Measurements from ENCODE around the gene LRRC26.
A peak's percentile ranks its signal among the peaks of the same experiment; 100 is the strongest.

LRRC26 gene

GRCh38 chr9:137211532-137211931 lies 41.7 kb upstream of the LRRC26 start:
- Histone ChIP-seq H3K4me1 (ENCODE audit: control insufficient read depth, insufficient read depth, low read length) (peaks cover 3% of the 10 kb centered on the region), H3K9ac (ENCODE audit: low read length in 2 of 2) (no peak overlapping the region), H3K9me3 (ENCODE audit: control insufficient read depth in 2 of 2, low read length in 2 of 2) (no peaks in the 10 kb centered on the region), H3K27ac (ENCODE audit: low read length) (no peak overlapping the region), H3K27me3 (ENCODE audit: control insufficient read depth in 1 of 2, insufficient read depth in 2 of 2, low read length in 2 of 2) (no peaks in the 10 kb centered on the region), H3K36me3 (ENCODE audit: control insufficient read depth in 2 of 2, insufficient read depth in 2 of 2, low read length in 2 of 2) (no peaks in the 10 kb centered on the region), H3K4me3 (ENCODE audit: low read length in 2 of 2) (no peak overlapping the region)

- no peak overlapping the region for H3K27ac ChIP-seq (ENCODE audit: low read length)
- H3K36me3 ChIP-seq (ENCODE audit: control insufficient read depth in 2 of 2, insufficient read depth in 2 of 2, low read length in 2 of 2): no peaks in the 10 kb centered on the region
- peak overlapping the region in 1 of 2 donors; percentile 2 for H3K9ac ChIP-seq (ENCODE audit: low read length in 2 of 2)
- peaks cover 33% of the 10 kb centered on the region for H3K4me1 ChIP-seq (ENCODE audit: control insufficient read depth, insufficient read depth, low read length)
- H3K4me3 ChIP-seq (ENCODE audit: low read length in 2 of 2): peak overlapping the region in 1 of 2 donors; percentile 99
- H3K27me3 ChIP-seq (ENCODE audit: control insufficient read depth in 1 of 2, insufficient read depth in 2 of 2, low read length in 2 of 2): no peaks in the 10 kb centered on the region
- no peaks in the 10 kb centered on the region for H3K9me3 ChIP-seq (ENCODE audit: control insufficient read depth in 2 of 2, low read length in 2 of 2)
Measured at GRCh38 chr9:137206602-137207001, 36.8 kb upstream of the LRRC26 start.

- H3K36me3 ChIP-seq (ENCODE audit: control insufficient read depth in 2 of 2, insufficient read depth in 2 of 2, low read length in 2 of 2): no peaks in the 10 kb centered on the region
- no peaks in the 10 kb centered on the region for H3K27me3 ChIP-seq (ENCODE audit: control insufficient read depth in 1 of 2, insufficient read depth in 2 of 2, low read length in 2 of 2)
- H3K4me3 ChIP-seq (ENCODE audit: low read length in 2 of 2): peak within 1 kb of the TSS; percentile 95 to 99
- peak within 1 kb of the TSS; percentile 80 to 94 for H3K9ac ChIP-seq (ENCODE audit: low read length in 2 of 2)
- H3K27ac ChIP-seq (ENCODE audit: low read length): peak within 1 kb of the TSS; percentile 70
- H3K9me3 ChIP-seq (ENCODE audit: control insufficient read depth in 2 of 2, low read length in 2 of 2): no peaks in the 10 kb centered on the region
- H3K4me1 ChIP-seq (ENCODE audit: control insufficient read depth, insufficient read depth, low read length): peaks cover 41% of the 10 kb centered on the region
Measured at GRCh38 chr9:137205126-137206069, 35.5 kb upstream of the LRRC26 start, which contains the start of the genes NDOR1 and TMEM203. TSS of gene NDOR1 (plus strand) at chr9:137205700. CDS start at chr9:137205778, 78 bp downstream. TSS of gene TMEM203 (minus strand) at chr9:137205648. CDS start at chr9:137205414, 234 bp downstream.

GRCh38 chr9:137204731-137205125 lies 34.9 kb upstream of the LRRC26 start:
- Histone ChIP-seq H3K9ac (ENCODE audit: low read length in 2 of 2) (peak overlapping the region; percentile 80 to 94), H3K4me1 (ENCODE audit: control insufficient read depth, insufficient read depth, low read length) (peaks cover 42% of the 10 kb centered on the region), H3K27me3 (ENCODE audit: control insufficient read depth in 1 of 2, insufficient read depth in 2 of 2, low read length in 2 of 2) (no peaks in the 10 kb centered on the region), H3K4me3 (ENCODE audit: low read length in 2 of 2) (peak overlapping the region; percentile 95 to 99), H3K27ac (ENCODE audit: low read length) (peak overlapping the region; percentile 70), H3K36me3 (ENCODE audit: control insufficient read depth in 2 of 2, insufficient read depth in 2 of 2, low read length in 2 of 2) (no peaks in the 10 kb centered on the region), H3K9me3 (ENCODE audit: control insufficient read depth in 2 of 2, low read length in 2 of 2) (no peaks in the 10 kb centered on the region)

- Histone ChIP-seq H3K4me3 (ENCODE audit: low read length in 2 of 2) (no peak overlapping the region), H3K9me3 (ENCODE audit: control insufficient read depth in 2 of 2, low read length in 2 of 2) (no peaks in the 10 kb centered on the region), H3K36me3 (ENCODE audit: control insufficient read depth in 2 of 2, insufficient read depth in 2 of 2, low read length in 2 of 2) (no peaks in the 10 kb centered on the region), H3K4me1 (ENCODE audit: control insufficient read depth, insufficient read depth, low read length) (peaks cover 58% of the 10 kb centered on the region), H3K27ac (ENCODE audit: low read length) (no peak overlapping the region), H3K27me3 (ENCODE audit: control insufficient read depth in 1 of 2, insufficient read depth in 2 of 2, low read length in 2 of 2) (no peaks in the 10 kb centered on the region), H3K9ac (ENCODE audit: low read length in 2 of 2) (no peak overlapping the region)
Measured at GRCh38 chr9:137202966-137203365, 33.1 kb upstream of the LRRC26 start.

GRCh38 chr9:137201205-137201868 lies 31.5 kb upstream of the LRRC26 start:
- Histone ChIP-seq H3K27me3 (ENCODE audit: control insufficient read depth in 1 of 2, insufficient read depth in 2 of 2, low read length in 2 of 2) (no peaks in the 10 kb centered on the region), H3K36me3 (ENCODE audit: control insufficient read depth in 2 of 2, insufficient read depth in 2 of 2, low read length in 2 of 2) (no peaks in the 10 kb centered on the region), H3K4me3 (ENCODE audit: low read length in 2 of 2) (peak overlapping the region; percentile 59 to 80), H3K4me1 (ENCODE audit: control insufficient read depth, insufficient read depth, low read length) (peaks cover 60% of the 10 kb centered on the region), H3K9ac (ENCODE audit: low read length in 2 of 2) (peak overlapping the region; percentile 50 to 62), H3K27ac (ENCODE audit: low read length) (peak overlapping the region; percentile 53), H3K9me3 (ENCODE audit: control insufficient read depth in 2 of 2, low read length in 2 of 2) (no peaks in the 10 kb centered on the region)

GRCh38 chr9:137200311-137201204 lies 30.7 kb upstream of the LRRC26 start, which contains the start of gene TPRN:
TSS of gene TPRN (minus strand) at chr9:137200741. CDS start at chr9:137200711, 30 bp downstream.
- H3K9ac ChIP-seq (ENCODE audit: low read length in 2 of 2): peak within 1 kb of the TSS; percentile 50 to 62
- peak within 1 kb of the TSS; percentile 59 to 80 for H3K4me3 ChIP-seq (ENCODE audit: low read length in 2 of 2)
- H3K36me3 ChIP-seq (ENCODE audit: control insufficient read depth in 2 of 2, insufficient read depth in 2 of 2, low read length in 2 of 2): no peaks in the 10 kb centered on the region
- peaks cover 55% of the 10 kb centered on the region for H3K4me1 ChIP-seq (ENCODE audit: control insufficient read depth, insufficient read depth, low read length)
- H3K27ac ChIP-seq (ENCODE audit: low read length): peak within 1 kb of the TSS; percentile 53
- H3K9me3 ChIP-seq (ENCODE audit: control insufficient read depth in 2 of 2, low read length in 2 of 2): no peaks in the 10 kb centered on the region
- H3K27me3 ChIP-seq (ENCODE audit: control insufficient read depth in 1 of 2, insufficient read depth in 2 of 2, low read length in 2 of 2): no peaks in the 10 kb centered on the region

- H3K27ac ChIP-seq (ENCODE audit: low read length): no peak overlapping the region
- H3K9me3 ChIP-seq (ENCODE audit: control insufficient read depth in 2 of 2, low read length in 2 of 2): no peaks in the 10 kb centered on the region
- no peaks in the 10 kb centered on the region for H3K27me3 ChIP-seq (ENCODE audit: control insufficient read depth in 1 of 2, insufficient read depth in 2 of 2, low read length in 2 of 2)
- peak overlapping the region in 1 of 2 donors; percentile 13 for H3K9ac ChIP-seq (ENCODE audit: low read length in 2 of 2)
- peak overlapping the region in 1 of 2 donors; percentile 60 for H3K4me3 ChIP-seq (ENCODE audit: low read length in 2 of 2)
- H3K36me3 ChIP-seq (ENCODE audit: control insufficient read depth in 2 of 2, insufficient read depth in 2 of 2, low read length in 2 of 2): no peaks in the 10 kb centered on the region
- peaks cover 50% of the 10 kb centered on the region for H3K4me1 ChIP-seq (ENCODE audit: control insufficient read depth, insufficient read depth, low read length)
Measured at GRCh38 chr9:137199411-137200121, 29.7 kb upstream of the LRRC26 start.

GRCh38 chr9:137198902-137199283 lies 29.0 kb upstream of the LRRC26 start:
- H3K9ac ChIP-seq (ENCODE audit: low read length in 2 of 2): peak overlapping the region in 1 of 2 donors; percentile 51
- H3K27ac ChIP-seq (ENCODE audit: low read length): no peak overlapping the region
- peak overlapping the region in 1 of 2 donors; percentile 60 for H3K4me3 ChIP-seq (ENCODE audit: low read length in 2 of 2)
- H3K36me3 ChIP-seq (ENCODE audit: control insufficient read depth in 2 of 2, insufficient read depth in 2 of 2, low read length in 2 of 2): no peaks in the 10 kb centered on the region
- H3K4me1 ChIP-seq (ENCODE audit: control insufficient read depth, insufficient read depth, low read length): peaks cover 44% of the 10 kb centered on the region
- no peaks in the 10 kb centered on the region for H3K9me3 ChIP-seq (ENCODE audit: control insufficient read depth in 2 of 2, low read length in 2 of 2)
- H3K27me3 ChIP-seq (ENCODE audit: control insufficient read depth in 1 of 2, insufficient read depth in 2 of 2, low read length in 2 of 2): no peaks in the 10 kb centered on the region

All from stomach smooth muscle (tissue), 2 donors.